GM12873 (cell line): ENCODE measurements around the gene TTC21A.

Source experiments
- CTCF ChIP-seq: IDR thresholded peaks from 2 replicates; pipeline ENCODE4 v1.5.1; 2012; ENCODE audit warnings: low read depth, mild to moderate bottlenecking, moderate library complexity, low read length, control low read depth; ENCODE audit not compliant: insufficient read depth; ENCODE audit errors: missing control alignments

Gene TTC21A

GRCh38 chr3:39185326-39185958 is 78.0 kb downstream of the TTC21A start:
- TF ChIP-seq CTCF = no peak

- no peak for TF ChIP-seq CTCF
Measured at GRCh38 chr3:39185959-39186691, 78.6 kb downstream of the TTC21A start.

GRCh38 chr3:39186692-39187151 is 79.2 kb downstream of the TTC21A start:
- no peak for TF ChIP-seq CTCF

- no peak for TF ChIP-seq CTCF
Measured at GRCh38 chr3:39187372-39188155, 80.1 kb downstream of the TTC21A start.
